ENCODE results near the gene UROC1.

The UROC1 gene

GRCh38 chr3:126473292-126474168, 44.0 kb downstream of the UROC1 start:
- Histone ChIP-seq H3K4me1 (peaks cover 0 to 51% (median 40%) of the 10 kb centered on the region in 4 donors), H3K4me3 (peak overlapping the region; percentile 71 to 75), H3K27me3 (no peaks in the 10 kb centered on the region), H3K9me3 (no peaks in the 10 kb centered on the region), H3K36me3 (peaks cover 29 to 36% (median 29%) of the 10 kb centered on the region in 3 donors), H3K27ac (peak overlapping the region in 1 of 2 donors; percentile 2)
- TF ChIP-seq CTCF (IDR thresholded peaks at IDR 0.05): no peak
- intact Hi-C loops (cut with DNase I; ENCODE audit: low total_unique reads): loop anchor here (5.0 to 10.0 kb wide), 3 partner anchors 81 to 269 kb away; partner anchors contain the start of gene CFAP100
- DNase-seq: no peak

- H3K27ac ChIP-seq: peak overlapping the region in 1 of 2 donors; percentile 2
- peaks cover 0 to 51% (median 40%) of the 10 kb centered on the region in 4 donors for H3K4me1 ChIP-seq
- TF ChIP-seq CTCF (IDR thresholded peaks at IDR 0.05): no peak
- no peaks in the 10 kb centered on the region for H3K27me3 ChIP-seq
- no peaks in the 10 kb centered on the region for H3K9me3 ChIP-seq
- peak; percentile 88 to 91 for DNase-seq
- intact Hi-C loops (cut with DNase I; ENCODE audit: low total_unique reads): loop anchor here (5.0 to 10.0 kb wide), 3 partner anchors 80 to 268 kb away; partner anchors contain the start of gene CFAP100
- peak overlapping the region; percentile 71 to 75 for H3K4me3 ChIP-seq
- H3K36me3 ChIP-seq: peaks cover 32 to 47% (median 40%) of the 10 kb centered on the region in 3 donors
These were observed 45.1 kb downstream of the UROC1 start for GRCh38 chr3:126472277-126473006.

DNA sequence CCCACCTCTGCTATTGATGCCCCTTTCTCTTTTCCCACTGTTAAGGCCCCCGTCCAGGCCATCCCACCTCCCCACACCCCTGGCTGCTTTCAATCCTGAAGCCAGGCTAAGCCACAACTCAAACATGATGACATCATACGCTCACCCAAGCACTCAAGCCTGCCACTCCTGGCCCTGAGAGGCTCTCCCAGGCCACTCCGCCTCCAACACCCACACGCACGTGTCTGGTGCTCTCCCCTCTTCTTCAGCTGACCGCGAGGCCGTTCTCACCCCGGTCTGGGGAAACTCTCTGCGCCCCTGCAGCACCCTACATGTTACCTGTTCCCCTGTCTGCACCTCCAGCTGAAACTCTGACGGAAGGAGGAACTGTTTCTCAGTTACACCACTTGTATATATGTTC, 48.1 kb downstream of the UROC1 start:
- TF ChIP-seq CTCF (IDR thresholded peaks at IDR 0.05): no peak
- peak; percentile 8 to 46 for DNase-seq
- Histone ChIP-seq H3K27ac (no peak overlapping the region), H3K9me3 (no peaks in the 10 kb centered on the region), H3K4me1 (peaks cover 0 to 39% (median 31%) of the 10 kb centered on the region in 4 donors), H3K36me3 (peaks cover 59 to 77% (median 67%) of the 10 kb centered on the region in 3 donors), H3K27me3 (no peaks in the 10 kb centered on the region), H3K4me3 (no peak overlapping the region)
- intact Hi-C loops (cut with DNase I; ENCODE audit: low total_unique reads): no loop called here

- H3K9me3 ChIP-seq: no peaks in the 10 kb centered on the region
- no peaks in the 10 kb centered on the region for H3K27me3 ChIP-seq
- no peak for TF ChIP-seq CTCF (IDR thresholded peaks at IDR 0.05)
- H3K27ac ChIP-seq: no peak overlapping the region
- no peak overlapping the region for H3K4me3 ChIP-seq
- intact Hi-C loops (cut with DNase I; ENCODE audit: low total_unique reads): no loop called here
- peak; percentile 17 to 52 for DNase-seq
- peaks cover 0 to 27% (median 20%) of the 10 kb centered on the region in 4 donors for H3K4me1 ChIP-seq
- peaks cover 69 to 89% (median 78%) of the 10 kb centered on the region in 3 donors for H3K36me3 ChIP-seq
These were observed 49.3 kb downstream of the UROC1 start for GRCh38 chr3:126468028-126468891.

- no peaks in the 10 kb centered on the region for H3K27me3 ChIP-seq
- H3K36me3 ChIP-seq: peaks cover 75 to 96% (median 85%) of the 10 kb centered on the region in 3 donors
- peaks cover 0 to 20% (median 13%) of the 10 kb centered on the region in 4 donors for H3K4me1 ChIP-seq
- intact Hi-C loops (cut with DNase I; ENCODE audit: low total_unique reads): no loop called here
- H3K9me3 ChIP-seq: no peaks in the 10 kb centered on the region
- no peak overlapping the region for H3K27ac ChIP-seq
- DNase-seq: peak in 1 of 2 donors; percentile 3
- TF ChIP-seq CTCF (IDR thresholded peaks at IDR 0.05): no peak
- H3K4me3 ChIP-seq: no peak overlapping the region
These were observed 50.0 kb downstream of the UROC1 start for GRCh38 chr3:126467611-126467955.

All from tibial artery (tissue), 4 donors.